Measurements from ENCODE around the gene NAALADL2.

NAALADL2 gene

DNA sequence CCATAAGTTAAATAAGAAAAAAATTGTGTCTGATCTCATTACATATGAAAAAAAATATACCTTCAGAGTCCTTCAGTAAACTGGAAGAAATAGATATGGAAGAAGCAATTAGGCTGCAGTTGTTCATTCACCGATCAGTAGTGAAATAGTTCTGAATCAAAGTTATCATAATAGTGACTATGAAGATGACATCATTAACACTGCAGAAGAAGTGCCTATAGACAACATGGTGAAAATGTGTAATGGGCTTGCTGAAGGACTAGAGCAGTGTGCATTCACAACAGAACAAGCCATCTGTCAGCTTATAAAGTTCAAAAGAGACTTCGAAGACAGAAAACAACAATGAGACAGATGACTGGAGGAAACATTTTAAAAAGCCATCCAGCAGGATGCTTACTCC, 144.5 kb downstream of the NAALADL2 start:
- no peak overlapping the region for H3K9ac ChIP-seq (ENCODE audit: low read length)
- no peaks in the 10 kb centered on the region for H3K4me1 ChIP-seq (ENCODE audit: control insufficient read depth, low read depth, low read length)
- H3K27me3 ChIP-seq (ENCODE audit: control insufficient read depth, insufficient read depth, low read length): no peaks in the 10 kb centered on the region
- no peak overlapping the region for H3K27ac ChIP-seq (ENCODE audit: low read length)
- H3K36me3 ChIP-seq (ENCODE audit: control insufficient read depth, low read depth, low read length): no peaks in the 10 kb centered on the region
- no peak overlapping the region for H3K4me3 ChIP-seq (ENCODE audit: low read length)
- H3K9me3 ChIP-seq (ENCODE audit: control insufficient read depth, low read depth, low read length): no peaks in the 10 kb centered on the region

DNA sequence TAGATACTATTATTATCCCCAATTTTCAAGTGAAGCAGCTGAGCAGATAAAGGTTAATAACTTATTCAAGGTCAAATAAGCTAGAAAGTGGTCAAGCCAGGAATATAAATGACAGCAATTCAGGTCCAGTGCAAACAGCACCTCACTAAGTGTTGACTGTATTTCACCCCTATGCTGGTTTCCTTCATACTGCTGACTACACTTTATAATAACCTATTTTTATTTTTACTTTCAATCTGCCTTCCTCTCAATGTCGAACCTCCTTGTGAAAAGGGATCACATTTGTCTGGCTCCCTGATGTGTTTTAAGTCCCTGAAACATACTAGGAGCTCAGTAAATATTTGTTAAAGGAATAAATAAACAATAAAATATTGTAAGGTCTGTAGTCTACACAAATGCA, 146.1 kb downstream of the NAALADL2 start:
- H3K4me1 ChIP-seq (ENCODE audit: control insufficient read depth, low read depth, low read length): no peaks in the 10 kb centered on the region
- no peak overlapping the region for H3K27ac ChIP-seq (ENCODE audit: low read length)
- no peaks in the 10 kb centered on the region for H3K36me3 ChIP-seq (ENCODE audit: control insufficient read depth, low read depth, low read length)
- no peak overlapping the region for H3K9ac ChIP-seq (ENCODE audit: low read length)
- H3K4me3 ChIP-seq (ENCODE audit: low read length): no peak overlapping the region
- no peaks in the 10 kb centered on the region for H3K27me3 ChIP-seq (ENCODE audit: control insufficient read depth, insufficient read depth, low read length)
- H3K9me3 ChIP-seq (ENCODE audit: control insufficient read depth, low read depth, low read length): no peaks in the 10 kb centered on the region

DNA sequence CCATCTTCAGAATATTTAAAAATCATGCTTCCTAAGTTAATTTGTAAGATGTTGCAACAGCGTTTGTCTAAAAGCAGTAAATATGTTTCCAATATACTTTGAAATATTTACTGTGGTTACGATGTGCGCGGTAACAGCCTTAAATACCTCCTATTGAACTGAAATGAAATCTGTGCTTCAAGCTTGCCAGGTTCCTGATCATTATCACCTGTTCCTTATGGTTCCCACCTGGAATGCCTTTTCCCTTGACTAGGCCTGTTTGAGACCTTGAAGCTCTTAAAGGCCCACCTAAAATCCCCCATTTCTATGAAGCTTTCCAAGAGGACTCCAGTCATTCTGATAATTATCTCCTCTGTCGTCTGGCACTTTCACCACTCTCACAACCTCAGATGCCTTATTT, 146.7 kb downstream of the NAALADL2 start:
- H3K27me3 ChIP-seq (ENCODE audit: control insufficient read depth, insufficient read depth, low read length): no peaks in the 10 kb centered on the region
- no peak overlapping the region for H3K4me3 ChIP-seq (ENCODE audit: low read length)
- H3K4me1 ChIP-seq (ENCODE audit: control insufficient read depth, low read depth, low read length): no peaks in the 10 kb centered on the region
- H3K27ac ChIP-seq (ENCODE audit: low read length): no peak overlapping the region
- H3K9me3 ChIP-seq (ENCODE audit: control insufficient read depth, low read depth, low read length): no peaks in the 10 kb centered on the region
- H3K9ac ChIP-seq (ENCODE audit: low read length): no peak overlapping the region
- no peaks in the 10 kb centered on the region for H3K36me3 ChIP-seq (ENCODE audit: control insufficient read depth, low read depth, low read length)

DNA sequence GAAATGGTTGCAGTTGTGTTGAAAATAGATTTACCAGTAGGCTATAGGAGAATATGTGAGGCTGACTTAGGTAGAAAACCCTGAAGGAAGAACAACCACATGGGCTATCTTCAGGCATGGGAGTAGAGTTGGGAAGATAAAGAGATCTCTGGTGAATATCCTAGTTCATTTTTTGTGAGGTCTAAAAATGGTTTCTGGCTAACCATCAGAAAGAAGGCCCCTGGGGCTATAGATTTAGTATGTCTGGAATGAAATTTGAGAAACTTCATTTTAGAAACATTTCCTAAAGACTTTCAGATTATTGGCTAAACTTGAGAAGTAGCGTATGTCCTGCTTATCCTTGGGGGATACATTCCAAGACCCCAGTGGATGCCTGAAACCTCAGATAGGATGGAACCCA, 148.2 kb downstream of the NAALADL2 start:
- Histone ChIP-seq H3K4me3 (ENCODE audit: low read length) (no peak overlapping the region), H3K9ac (ENCODE audit: low read length) (no peak overlapping the region), H3K36me3 (ENCODE audit: control insufficient read depth, low read depth, low read length) (no peaks in the 10 kb centered on the region), H3K9me3 (ENCODE audit: control insufficient read depth, low read depth, low read length) (no peaks in the 10 kb centered on the region), H3K27ac (ENCODE audit: low read length) (no peak overlapping the region), H3K4me1 (ENCODE audit: control insufficient read depth, low read depth, low read length) (no peaks in the 10 kb centered on the region), H3K27me3 (ENCODE audit: control insufficient read depth, insufficient read depth, low read length) (no peaks in the 10 kb centered on the region)

DNA sequence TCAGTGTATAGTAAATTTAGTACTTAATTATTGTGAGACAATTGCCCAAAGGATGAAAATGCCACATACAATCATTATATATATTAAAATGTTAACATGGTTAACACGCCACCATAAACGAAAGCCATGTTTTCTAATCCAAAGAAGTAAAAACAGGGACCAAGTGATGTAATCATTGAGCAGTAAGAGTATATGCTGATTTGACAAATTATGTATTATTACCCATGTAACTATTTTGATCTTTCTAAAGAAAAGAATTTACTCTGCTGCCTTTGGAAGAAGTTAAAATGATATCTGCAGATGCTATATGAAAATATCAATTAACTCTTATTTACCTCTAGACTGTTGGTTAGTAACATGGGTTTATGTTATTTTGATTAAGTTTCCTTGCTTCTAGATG, 150.2 kb downstream of the NAALADL2 start:
- Histone ChIP-seq H3K27me3 (ENCODE audit: control insufficient read depth, insufficient read depth, low read length) (no peaks in the 10 kb centered on the region), H3K4me3 (ENCODE audit: low read length) (no peak overlapping the region), H3K9ac (ENCODE audit: low read length) (no peak overlapping the region)

DNA sequence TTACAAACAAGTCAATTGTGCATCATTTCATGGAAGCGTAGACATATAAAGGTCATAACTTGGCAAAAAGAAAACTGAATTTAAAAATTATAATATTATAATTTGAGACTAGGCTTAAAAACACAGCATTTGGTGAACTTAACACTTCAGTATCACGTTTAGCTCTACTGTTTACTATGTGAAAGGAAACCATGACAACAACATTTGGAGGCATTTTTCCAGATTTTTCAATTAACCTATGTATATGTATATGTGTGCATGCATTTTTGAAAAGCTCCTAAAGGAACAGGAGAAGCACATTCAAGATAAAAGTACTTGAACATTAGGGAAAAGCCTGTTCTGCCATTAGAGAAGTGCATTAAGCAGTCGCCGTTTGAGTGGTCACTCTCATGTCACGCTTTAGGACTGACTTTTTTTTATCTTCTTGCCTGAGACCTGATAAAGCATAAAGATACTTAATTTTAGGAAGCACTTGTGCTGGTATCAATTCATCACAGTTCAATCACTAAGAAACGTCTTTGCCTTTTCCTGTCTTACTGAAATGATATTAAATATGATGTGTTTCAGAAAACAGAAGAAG, 156.0 kb downstream of the NAALADL2 start:
- Histone ChIP-seq H3K4me3 (ENCODE audit: low read length) (no peak overlapping the region), H3K36me3 (ENCODE audit: control insufficient read depth, low read depth, low read length) (no peaks in the 10 kb centered on the region), H3K4me1 (ENCODE audit: control insufficient read depth, low read depth, low read length) (no peaks in the 10 kb centered on the region), H3K9me3 (ENCODE audit: control insufficient read depth, low read depth, low read length) (no peaks in the 10 kb centered on the region), H3K27me3 (ENCODE audit: control insufficient read depth, insufficient read depth, low read length) (no peaks in the 10 kb centered on the region), H3K27ac (ENCODE audit: low read length) (no peak overlapping the region), H3K9ac (ENCODE audit: low read length) (no peak overlapping the region)

More for the DNA sequence above, 150.2 kb downstream of the NAALADL2 start:
- Histone ChIP-seq H3K9me3 (ENCODE audit: control insufficient read depth, low read depth, low read length) (no peaks in the 10 kb centered on the region), H3K4me1 (ENCODE audit: control insufficient read depth, low read depth, low read length) (no peaks in the 10 kb centered on the region), H3K27ac (ENCODE audit: low read length) (no peak overlapping the region), H3K36me3 (ENCODE audit: control insufficient read depth, low read depth, low read length) (no peaks in the 10 kb centered on the region)

DNA sequence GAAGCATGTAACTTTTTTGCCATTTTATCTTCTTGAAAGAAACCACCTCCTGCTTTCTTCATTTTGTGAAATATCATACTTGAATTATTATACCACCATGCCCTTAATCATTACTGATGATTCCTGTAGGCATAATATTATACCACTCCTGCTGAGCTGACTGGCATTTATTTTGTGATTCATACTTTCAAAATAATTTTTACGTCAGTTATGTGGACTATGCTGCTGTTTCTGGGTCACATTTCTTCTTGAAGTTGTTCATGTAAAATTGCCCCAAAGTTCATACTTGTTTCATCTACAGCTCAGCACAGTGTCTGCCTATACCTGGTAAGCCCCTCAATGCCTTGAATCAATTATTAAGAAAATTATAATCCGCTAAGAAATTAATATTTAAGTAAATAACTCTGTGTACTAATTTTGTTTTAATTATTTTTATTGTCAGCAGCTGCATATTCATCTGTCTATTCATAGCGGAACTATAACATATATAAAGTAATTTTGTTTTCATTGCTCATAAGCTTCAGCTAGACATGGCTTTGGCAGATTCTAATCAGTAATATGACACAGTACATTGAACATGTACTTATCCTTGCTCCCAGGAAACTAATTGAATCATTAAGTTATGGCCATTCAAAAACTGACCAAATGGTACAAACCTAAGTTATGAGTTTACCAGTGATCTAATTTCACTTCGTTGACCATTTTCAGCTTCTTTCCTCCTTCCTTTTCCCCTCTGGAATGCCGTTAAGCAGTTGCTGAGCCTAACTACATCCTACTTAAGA, 160.0 kb downstream of the NAALADL2 start:
- H3K36me3 ChIP-seq (ENCODE audit: control insufficient read depth, low read depth, low read length): no peaks in the 10 kb centered on the region
- peaks cover 13% of the 10 kb centered on the region for H3K4me1 ChIP-seq (ENCODE audit: control insufficient read depth, low read depth, low read length)
- H3K9ac ChIP-seq (ENCODE audit: low read length): no peak overlapping the region
- no peak overlapping the region for H3K4me3 ChIP-seq (ENCODE audit: low read length)
- H3K27ac ChIP-seq (ENCODE audit: low read length): no peak overlapping the region
- no peaks in the 10 kb centered on the region for H3K9me3 ChIP-seq (ENCODE audit: control insufficient read depth, low read depth, low read length)
- no peaks in the 10 kb centered on the region for H3K27me3 ChIP-seq (ENCODE audit: control insufficient read depth, insufficient read depth, low read length)

DNA sequence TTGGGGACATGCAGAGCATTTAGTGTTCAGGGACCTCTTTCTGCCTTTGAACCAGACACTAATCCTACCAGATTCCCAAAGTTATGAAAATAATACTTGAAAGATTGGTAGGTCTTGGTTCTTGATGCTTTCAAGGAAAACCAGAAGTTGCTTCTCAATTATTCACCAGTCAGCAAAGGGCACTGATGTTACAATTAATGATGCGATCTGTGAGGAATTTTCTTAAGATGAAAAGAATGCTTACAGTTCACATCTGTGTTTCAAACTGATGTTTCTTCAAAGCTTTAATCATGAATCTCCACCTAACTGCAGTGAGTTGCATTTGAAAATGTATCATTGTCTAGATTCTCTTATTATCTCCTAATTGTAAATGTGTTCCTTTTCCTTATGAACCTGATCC, 161.0 kb downstream of the NAALADL2 start:
- no peaks in the 10 kb centered on the region for H3K27me3 ChIP-seq (ENCODE audit: control insufficient read depth, insufficient read depth, low read length)
- no peak overlapping the region for H3K9ac ChIP-seq (ENCODE audit: low read length)
- H3K36me3 ChIP-seq (ENCODE audit: control insufficient read depth, low read depth, low read length): no peaks in the 10 kb centered on the region
- H3K9me3 ChIP-seq (ENCODE audit: control insufficient read depth, low read depth, low read length): no peaks in the 10 kb centered on the region
- peaks cover 14% of the 10 kb centered on the region for H3K4me1 ChIP-seq (ENCODE audit: control insufficient read depth, low read depth, low read length)
- H3K27ac ChIP-seq (ENCODE audit: low read length): no peak overlapping the region
- no peak overlapping the region for H3K4me3 ChIP-seq (ENCODE audit: low read length)

DNA sequence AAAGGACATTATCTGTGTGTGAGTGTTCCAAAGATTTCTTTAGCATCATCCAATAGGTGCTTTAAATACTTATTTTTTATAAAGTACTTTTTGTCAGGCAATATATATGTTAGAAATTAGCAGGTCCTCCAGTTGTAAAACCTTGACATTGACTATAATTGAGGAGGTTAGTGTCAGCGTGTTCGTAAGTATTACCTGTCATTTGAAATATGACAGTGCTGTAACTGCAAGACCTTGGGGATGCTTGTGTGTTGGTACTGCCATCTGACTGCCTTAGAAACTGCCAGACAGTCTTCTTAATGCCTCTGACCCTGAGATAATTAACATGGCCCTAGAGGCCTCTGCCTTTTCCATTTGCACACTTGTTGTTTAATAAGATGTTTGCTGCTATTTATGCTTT, 170.7 kb downstream of the NAALADL2 start:
- no peak overlapping the region for H3K9ac ChIP-seq (ENCODE audit: low read length)
- H3K9me3 ChIP-seq (ENCODE audit: control insufficient read depth, low read depth, low read length): no peaks in the 10 kb centered on the region
- no peak overlapping the region for H3K27ac ChIP-seq (ENCODE audit: low read length)
- no peak overlapping the region for H3K4me3 ChIP-seq (ENCODE audit: low read length)
- H3K27me3 ChIP-seq (ENCODE audit: control insufficient read depth, insufficient read depth, low read length): no peaks in the 10 kb centered on the region
- H3K4me1 ChIP-seq (ENCODE audit: control insufficient read depth, low read depth, low read length): no peaks in the 10 kb centered on the region
- H3K36me3 ChIP-seq (ENCODE audit: control insufficient read depth, low read depth, low read length): no peaks in the 10 kb centered on the region

DNA sequence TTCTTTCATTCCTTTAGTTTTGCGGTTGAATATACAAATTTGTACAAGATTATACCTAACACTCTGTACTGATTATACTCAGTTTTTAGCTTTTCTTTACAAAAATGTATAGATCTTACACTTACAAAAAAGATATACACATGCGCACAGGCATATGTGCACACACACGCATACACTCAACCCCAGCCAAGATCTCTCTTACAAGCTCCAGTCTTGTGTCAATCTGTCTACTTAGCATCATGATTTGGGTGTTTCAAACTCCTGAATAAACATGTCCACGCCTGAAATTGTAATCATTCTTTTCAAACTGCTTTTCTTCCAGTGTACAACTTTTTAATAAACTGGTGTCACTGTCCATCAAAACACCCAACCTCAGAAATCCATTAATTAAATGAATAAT, 180.7 kb downstream of the NAALADL2 start:
- Histone ChIP-seq H3K9me3 (ENCODE audit: control insufficient read depth, low read depth, low read length) (no peaks in the 10 kb centered on the region), H3K36me3 (ENCODE audit: control insufficient read depth, low read depth, low read length) (no peaks in the 10 kb centered on the region), H3K4me1 (ENCODE audit: control insufficient read depth, low read depth, low read length) (no peaks in the 10 kb centered on the region), H3K4me3 (ENCODE audit: low read length) (no peak overlapping the region), H3K9ac (ENCODE audit: low read length) (no peak overlapping the region), H3K27me3 (ENCODE audit: control insufficient read depth, insufficient read depth, low read length) (no peaks in the 10 kb centered on the region), H3K27ac (ENCODE audit: low read length) (no peak overlapping the region)

DNA sequence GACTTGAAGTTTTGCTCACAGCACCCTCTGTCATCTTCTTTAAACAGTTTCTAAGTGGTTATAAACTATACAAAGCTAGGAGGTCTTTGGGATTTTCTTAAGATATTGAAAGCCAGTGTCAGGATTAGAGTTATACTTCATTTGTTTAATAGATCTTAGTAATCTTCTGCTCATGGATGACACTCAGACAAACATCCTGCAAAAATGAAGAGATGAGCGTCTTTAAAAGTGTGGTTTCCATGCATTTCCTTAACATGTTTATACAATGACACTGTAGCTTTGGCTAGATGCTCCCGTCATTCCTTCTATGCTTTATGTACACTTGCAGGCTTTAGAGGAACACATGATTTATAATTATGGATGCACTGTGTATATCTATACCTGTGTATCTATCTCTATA, 182.2 kb downstream of the NAALADL2 start:
- no peak overlapping the region for H3K4me3 ChIP-seq (ENCODE audit: low read length)
- no peak overlapping the region for H3K9ac ChIP-seq (ENCODE audit: low read length)
- H3K4me1 ChIP-seq (ENCODE audit: control insufficient read depth, low read depth, low read length): no peaks in the 10 kb centered on the region
- H3K27me3 ChIP-seq (ENCODE audit: control insufficient read depth, insufficient read depth, low read length): no peaks in the 10 kb centered on the region
- H3K9me3 ChIP-seq (ENCODE audit: control insufficient read depth, low read depth, low read length): no peaks in the 10 kb centered on the region
- no peak overlapping the region for H3K27ac ChIP-seq (ENCODE audit: low read length)
- H3K36me3 ChIP-seq (ENCODE audit: control insufficient read depth, low read depth, low read length): no peaks in the 10 kb centered on the region

DNA sequence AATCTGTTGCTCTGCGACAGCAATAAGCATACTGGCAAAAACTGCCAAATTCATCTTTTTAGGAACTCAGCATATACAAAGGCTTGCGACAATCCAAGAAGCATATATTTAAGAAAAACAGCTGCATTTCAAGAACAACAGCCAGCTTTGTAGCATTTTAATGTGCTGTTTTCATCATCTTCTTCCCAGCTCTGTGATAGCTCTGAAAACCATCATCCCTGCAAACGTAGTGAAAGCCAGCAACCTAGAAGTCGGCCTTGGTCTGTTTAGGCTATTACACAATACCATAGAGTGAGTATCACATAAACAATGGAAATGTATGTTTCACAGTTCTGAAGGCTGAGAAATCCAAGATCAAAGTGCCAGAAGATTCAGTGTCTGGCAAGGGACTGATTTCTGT, 187.5 kb downstream of the NAALADL2 start:
- H3K36me3 ChIP-seq (ENCODE audit: control insufficient read depth, low read depth, low read length): no peaks in the 10 kb centered on the region
- no peak overlapping the region for H3K9ac ChIP-seq (ENCODE audit: low read length)
- no peak overlapping the region for H3K27ac ChIP-seq (ENCODE audit: low read length)
- H3K27me3 ChIP-seq (ENCODE audit: control insufficient read depth, insufficient read depth, low read length): no peaks in the 10 kb centered on the region
- H3K9me3 ChIP-seq (ENCODE audit: control insufficient read depth, low read depth, low read length): peaks cover 8% of the 10 kb centered on the region
- no peak overlapping the region for H3K4me3 ChIP-seq (ENCODE audit: low read length)
- no peaks in the 10 kb centered on the region for H3K4me1 ChIP-seq (ENCODE audit: control insufficient read depth, low read depth, low read length)

Data from iPS-18a (cell line).